Uterus (tissue), 4 donors: ENCODE results near the gene LARP1B. TPM values are rescaled to one million over a fixed set of nuclear protein-coding genes. Genes with fewer than 3 reads are reported as not detected.

Experiments used
- DNase-seq, 2 donors: peaks; one replicate each; pipeline ENCODE4 v3.0.0-alpha.2; 2019 to 2020
- H3K27ac ChIP-seq, 2 donors: fragments of 200-600 bp; sonication (generic); 1 replicate in 1 of 2; 2 replicates in 1 of 2; pipeline ENCODE4 v1.5.1; 2016 to 2018
- H3K27me3 ChIP-seq, 2 donors: fragments of 200-600 bp; sonication (generic); one replicate each; pipeline ENCODE4 v1.5.1; 2018 to 2019; ENCODE audit warnings: control low read depth in 1 of 2
- H3K36me3 ChIP-seq, 2 donors: fragments of 200-600 bp; sonication (generic); one replicate each; pipeline ENCODE4 v1.5.1; 2019; ENCODE audit warnings: control low read depth in 1 of 2
- H3K4me1 ChIP-seq, 2 donors: fragments of 200-600 bp; sonication (generic); one replicate each; pipeline ENCODE4 v1.5.1; 2018 to 2019; ENCODE audit warnings: control low read depth in 1 of 2
- H3K4me3 ChIP-seq, 2 donors: fragments of 200-600 bp; sonication (generic); 1 replicate in 1 of 2; 2 replicates in 1 of 2; pipeline ENCODE4 v1.5.1; 2018 to 2019; ENCODE audit warnings: mild to moderate bottlenecking in 1 of 2
- H3K9me3 ChIP-seq, 2 donors: fragments of 200-600 bp; sonication (generic); one replicate each; pipeline ENCODE4 v1.5.1; 2019; ENCODE audit warnings: control low read depth in 1 of 2
- POLR2A ChIP-seq, 2 donors: fragments of 450-650 bp; IDR thresholded peaks; one replicate each; pipeline ENCODE4 v1.6.1; 2016; ENCODE audit warnings: antibody characterized with exemption in 2 of 2, mild to moderate bottlenecking in 1 of 2, moderate library complexity in 1 of 2
- intact Hi-C: fragments of 100-400 bp; cut with DNase I; formaldehyde crosslinking; loops from one replicate; pipeline ENCODE4 v1.15.1; 2023; ENCODE audit warnings: low total_unique reads
- total RNA-seq, 4 donors: library from RNA; depleted of rRNA in 3 of 4; stranded (reverse); fragments of >200 nt in 3 of 4; gene quantifications; one replicate each; pipeline versions ENCODE4 v1.1.0 to v1.2.4, GENCODE V29; 2014 to 2023
- TF ChIP-seq, protein P1 (sequence below), 4 experiments: fragments of 200-600 bp in 2 of 4; fragments of 450-650 bp in 2 of 4; sonication (generic) in 2 of 4; IDR thresholded peaks; one replicate each; pipeline ENCODE4 v1.5.1; 2016 to 2019; ENCODE audit warnings: antibody characterized with exemption in 4 of 4, mild to moderate bottlenecking in 2 of 4, moderate library complexity in 1 of 4
- donor health status: DM: yes; HTN: yes; CAD: no.

LARP1B gene
- total RNA-seq, 4 donors from 2014 or later = 11.2 to 41.5 (median 36.1) TPM

DNA sequence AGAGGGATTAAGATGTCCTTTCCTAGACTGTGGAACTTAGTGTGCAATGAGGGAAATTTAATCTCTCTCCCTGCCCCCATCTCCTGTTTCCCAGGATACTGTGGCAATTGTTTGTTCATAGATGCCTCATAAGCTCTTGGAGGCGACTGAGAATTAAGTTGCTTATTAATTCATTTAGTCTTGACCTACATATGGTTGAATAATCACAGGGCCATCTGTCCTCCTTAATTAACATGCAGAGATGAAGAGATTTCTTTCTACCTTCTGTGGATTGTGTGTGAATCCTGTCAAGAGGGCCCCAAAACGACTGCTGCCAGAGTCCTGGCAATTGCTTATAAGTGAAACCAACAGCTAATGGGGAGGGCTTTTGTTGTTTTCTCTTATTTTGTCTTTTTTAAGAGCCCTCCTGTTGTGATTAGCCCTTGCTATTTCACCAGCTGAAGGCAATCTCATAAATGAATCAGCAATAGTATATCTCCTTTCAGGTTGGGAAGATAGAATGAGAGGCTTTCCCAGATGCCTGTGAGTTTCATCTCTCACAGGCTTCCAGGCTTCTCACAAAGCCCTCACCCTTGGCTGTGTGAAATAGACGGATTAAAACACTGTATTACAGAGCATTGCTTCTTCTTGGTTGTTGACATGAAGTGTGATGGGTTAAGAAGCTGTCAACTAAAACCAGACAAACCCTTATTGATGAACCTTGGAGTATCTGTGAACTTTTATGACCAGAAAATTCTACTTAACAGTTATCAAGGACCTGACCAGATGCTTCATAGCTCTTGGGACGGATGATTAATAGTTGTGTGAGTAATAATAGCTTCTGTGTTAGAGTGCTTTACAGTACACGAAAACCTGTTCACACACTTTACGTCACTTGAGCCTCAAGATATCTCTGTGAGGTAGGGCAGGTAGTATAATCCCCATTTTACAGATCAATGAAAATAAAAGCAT lies 168.0 kb downstream of the LARP1B start:
- no peak for DNase-seq
- Histone ChIP-seq H3K36me3 (no peaks in the 10 kb centered on the region), H3K4me3 (no peak overlapping the region), H3K27me3 (no peaks in the 10 kb centered on the region), H3K27ac (no peak overlapping the region), H3K9me3 (no peaks in the 10 kb centered on the region), H3K4me1 (no peaks in the 10 kb centered on the region)
- intact Hi-C loops = no loop called here
- TF ChIP-seq, protein P1, sequence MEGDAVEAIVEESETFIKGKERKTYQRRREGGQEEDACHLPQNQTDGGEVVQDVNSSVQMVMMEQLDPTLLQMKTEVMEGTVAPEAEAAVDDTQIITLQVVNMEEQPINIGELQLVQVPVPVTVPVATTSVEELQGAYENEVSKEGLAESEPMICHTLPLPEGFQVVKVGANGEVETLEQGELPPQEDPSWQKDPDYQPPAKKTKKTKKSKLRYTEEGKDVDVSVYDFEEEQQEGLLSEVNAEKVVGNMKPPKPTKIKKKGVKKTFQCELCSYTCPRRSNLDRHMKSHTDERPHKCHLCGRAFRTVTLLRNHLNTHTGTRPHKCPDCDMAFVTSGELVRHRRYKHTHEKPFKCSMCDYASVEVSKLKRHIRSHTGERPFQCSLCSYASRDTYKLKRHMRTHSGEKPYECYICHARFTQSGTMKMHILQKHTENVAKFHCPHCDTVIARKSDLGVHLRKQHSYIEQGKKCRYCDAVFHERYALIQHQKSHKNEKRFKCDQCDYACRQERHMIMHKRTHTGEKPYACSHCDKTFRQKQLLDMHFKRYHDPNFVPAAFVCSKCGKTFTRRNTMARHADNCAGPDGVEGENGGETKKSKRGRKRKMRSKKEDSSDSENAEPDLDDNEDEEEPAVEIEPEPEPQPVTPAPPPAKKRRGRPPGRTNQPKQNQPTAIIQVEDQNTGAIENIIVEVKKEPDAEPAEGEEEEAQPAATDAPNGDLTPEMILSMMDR (IDR thresholded peaks at IDR 0.05) = no peak
- no peak for TF ChIP-seq POLR2A (IDR thresholded peaks at IDR 0.05)

DNA sequence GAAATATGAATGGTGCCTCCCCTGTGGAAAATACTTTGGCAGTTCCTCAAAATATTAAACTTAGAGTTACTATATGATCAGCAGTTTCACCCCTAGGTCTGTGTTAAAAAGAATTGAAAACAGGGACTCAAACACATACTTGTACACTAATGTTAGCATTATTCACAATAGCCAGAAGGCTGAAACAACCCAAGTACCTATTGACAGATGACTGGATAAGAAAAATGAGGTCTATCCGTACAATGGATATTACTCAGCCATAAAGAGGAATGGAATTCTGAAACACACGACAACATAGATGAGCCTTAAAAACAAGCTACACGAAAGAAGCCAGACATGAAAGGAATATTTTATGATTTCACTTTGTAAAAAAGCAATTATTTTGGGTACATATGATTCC lies 171.6 kb downstream of the LARP1B start:
- TF ChIP-seq POLR2A (IDR thresholded peaks at IDR 0.05) = no peak
- TF ChIP-seq, protein P1 (IDR thresholded peaks at IDR 0.05) = no peak
- no peak for DNase-seq
- intact Hi-C loops = no loop called here
- no peak overlapping the region for H3K4me3 ChIP-seq
- H3K9me3 ChIP-seq = no peaks in the 10 kb centered on the region
- no peak overlapping the region for H3K27ac ChIP-seq
- H3K4me1 ChIP-seq = no peaks in the 10 kb centered on the region
- H3K36me3 ChIP-seq = no peaks in the 10 kb centered on the region
- no peaks in the 10 kb centered on the region for H3K27me3 ChIP-seq

DNA sequence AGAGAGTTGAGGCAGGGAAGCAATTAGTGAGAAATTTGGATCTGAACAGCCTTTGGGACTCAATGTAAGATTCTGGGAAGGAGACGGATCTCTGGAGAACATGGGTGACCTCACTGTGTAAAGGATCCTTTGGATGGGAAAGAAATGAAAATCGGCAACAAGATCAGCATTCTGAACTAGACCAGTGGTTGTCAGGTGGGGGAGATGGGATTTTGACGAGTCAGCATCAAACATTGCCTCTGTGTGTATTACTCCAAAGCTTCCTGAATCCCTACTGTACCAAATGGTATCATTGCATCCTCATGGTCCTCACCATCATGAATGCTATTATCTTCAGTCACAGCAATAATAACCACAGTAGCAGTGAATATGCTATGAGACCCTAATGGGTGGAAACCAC lies 173.7 kb downstream of the LARP1B start:
- Histone ChIP-seq H3K27me3 (no peaks in the 10 kb centered on the region), H3K36me3 (no peaks in the 10 kb centered on the region), H3K4me1 (no peaks in the 10 kb centered on the region), H3K4me3 (no peak overlapping the region), H3K27ac (no peak overlapping the region), H3K9me3 (no peaks in the 10 kb centered on the region)
- TF ChIP-seq, protein P1 (IDR thresholded peaks at IDR 0.05) = no peak
- no peak for TF ChIP-seq POLR2A (IDR thresholded peaks at IDR 0.05)
- DNase-seq = no peak
- intact Hi-C loops = no loop called here

DNA sequence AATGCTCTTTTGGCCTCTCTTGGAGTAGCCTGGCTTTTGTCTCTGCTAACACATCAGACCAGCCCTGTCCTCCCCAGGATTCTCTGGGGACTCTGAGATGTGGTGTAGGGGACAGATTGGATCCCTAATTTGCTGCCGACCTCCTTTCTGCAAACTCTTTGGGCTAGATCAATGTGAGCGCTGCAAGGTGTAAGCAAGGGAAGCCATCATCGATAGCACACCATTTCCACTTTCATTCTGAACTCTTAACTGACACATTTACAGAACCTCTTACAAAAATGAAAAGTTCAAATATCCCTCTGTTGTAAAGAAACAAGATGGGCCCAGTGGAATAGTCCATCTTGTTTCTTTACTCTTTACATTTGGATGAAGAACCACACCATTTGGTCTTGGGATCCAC lies 179.9 kb downstream of the LARP1B start:
- TF ChIP-seq, protein P1 (IDR thresholded peaks at IDR 0.05) = no peak
- no peak for TF ChIP-seq POLR2A (IDR thresholded peaks at IDR 0.05)
- intact Hi-C loops = no loop called here
- H3K36me3 ChIP-seq = no peaks in the 10 kb centered on the region
- no peak for DNase-seq
- no peaks in the 10 kb centered on the region for H3K27me3 ChIP-seq
- no peak overlapping the region for H3K4me3 ChIP-seq
- no peaks in the 10 kb centered on the region for H3K4me1 ChIP-seq
- H3K9me3 ChIP-seq = no peaks in the 10 kb centered on the region
- H3K27ac ChIP-seq = no peak overlapping the region

DNA sequence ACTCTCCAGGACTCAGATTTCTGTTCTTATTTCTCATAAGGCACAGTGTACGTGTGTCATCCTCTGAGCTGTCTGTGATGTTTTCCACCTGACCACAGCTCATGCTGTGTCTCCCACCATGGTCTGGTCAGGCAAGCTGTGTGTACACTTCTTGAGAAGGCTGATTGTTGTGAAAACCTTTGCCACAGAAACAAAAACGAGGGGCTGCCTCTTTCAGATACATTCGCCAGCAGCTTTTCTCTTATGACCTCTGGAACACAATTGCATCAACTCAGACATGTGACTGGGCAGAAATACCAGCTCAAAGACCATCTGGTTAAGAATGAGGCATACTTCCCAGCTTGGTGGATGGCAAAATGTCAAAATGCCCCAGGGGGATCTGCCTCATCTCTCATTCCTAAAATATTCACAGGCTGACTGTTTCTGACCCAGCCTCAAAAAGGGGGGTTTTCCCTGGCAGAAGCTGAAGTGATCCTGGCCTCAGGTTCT lies 180.4 kb downstream of the LARP1B start:
- intact Hi-C loops = no loop called here
- H3K27me3 ChIP-seq = no peaks in the 10 kb centered on the region
- no peak overlapping the region for H3K4me3 ChIP-seq
- TF ChIP-seq, protein P1 (IDR thresholded peaks at IDR 0.05) = no peak
- no peak for TF ChIP-seq POLR2A (IDR thresholded peaks at IDR 0.05)
- no peak overlapping the region for H3K27ac ChIP-seq
- H3K4me1 ChIP-seq = no peaks in the 10 kb centered on the region
- no peaks in the 10 kb centered on the region for H3K9me3 ChIP-seq
- no peak for DNase-seq
- H3K36me3 ChIP-seq = no peaks in the 10 kb centered on the region
